GM19372 (cell line): ENCODE measurements around the gene ELAVL4.
"Not testable (repeated sequence)": the region's sequence is repeated elsewhere in the genome, so short reads cannot be mapped to it uniquely, and the experiment has no call there.

ENCODE experiments used
- ATAC-seq: cut with Tn5 transposase; IDR thresholded peaks from one replicate; pipeline ENCODE4 v1.9.1; 2021; ENCODE audit warnings: mild to moderate bottlenecking, low read depth, moderate library complexity; ENCODE audit not compliant: unreplicated experiment

ELAVL4 gene

GRCh38 chr1:50112193-50112592 lies 3.5 kb downstream of the ELAVL4 start:
- ATAC-seq: no peak

DNA sequence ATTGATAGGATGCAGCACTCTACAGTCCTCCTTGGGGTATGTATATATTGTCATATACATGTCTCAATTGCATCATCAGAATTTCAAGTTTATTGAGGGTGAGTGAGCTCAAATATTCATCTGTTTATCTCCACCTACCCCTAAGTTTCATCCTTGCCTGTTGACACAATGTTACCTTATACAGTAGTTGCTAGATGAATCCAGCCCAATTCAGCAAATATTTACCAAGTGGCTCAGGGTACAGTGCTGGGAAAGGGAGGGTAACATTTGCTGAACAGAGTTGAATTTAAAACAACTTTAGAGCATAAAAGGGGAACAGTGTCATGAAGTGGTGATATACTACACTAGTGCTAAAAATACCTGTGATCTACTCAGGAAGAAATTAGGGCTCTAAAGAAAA lies 14.4 kb downstream of the ELAVL4 start:
- no peak for ATAC-seq

DNA sequence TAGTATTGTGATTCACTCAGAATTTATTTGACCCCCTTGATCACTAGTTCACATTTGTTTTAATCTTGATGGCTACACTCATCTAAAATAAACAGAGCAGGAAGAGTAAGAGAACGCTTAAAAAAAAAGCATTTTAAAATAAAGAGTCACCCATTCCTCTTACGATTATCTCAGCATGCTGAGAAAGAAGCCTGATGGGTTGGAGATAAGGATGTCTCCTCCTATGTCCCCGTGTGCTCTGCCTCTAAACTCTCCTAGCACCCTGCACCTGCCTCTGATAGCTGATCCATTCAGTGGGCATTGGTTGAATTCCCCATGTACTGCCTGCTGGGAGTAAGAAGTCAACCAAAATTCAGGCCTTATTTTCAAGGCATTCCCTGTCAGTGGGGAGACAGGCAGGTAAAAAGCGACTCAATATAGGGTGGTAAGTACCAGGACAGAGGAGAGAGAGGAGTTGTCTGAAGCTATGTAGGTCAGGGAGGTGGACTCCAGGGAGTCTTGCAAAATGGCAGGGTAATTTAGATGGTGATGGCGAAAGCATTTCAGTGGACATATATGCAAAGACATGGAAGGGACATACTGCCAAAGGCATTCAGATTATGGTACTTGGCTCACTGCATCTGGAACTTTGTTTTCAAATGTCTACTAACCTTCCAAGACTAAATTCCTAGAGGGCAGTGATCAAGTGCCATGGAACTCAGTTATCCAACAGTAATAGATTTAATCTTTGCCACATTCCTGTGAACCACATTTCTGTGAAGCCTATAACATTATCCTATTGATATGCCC lies 18.4 kb downstream of the ELAVL4 start:
- no peak for ATAC-seq

GRCh38 chr1:50129201-50129600 lies 20.5 kb downstream of the ELAVL4 start:
- no peak for ATAC-seq

DNA sequence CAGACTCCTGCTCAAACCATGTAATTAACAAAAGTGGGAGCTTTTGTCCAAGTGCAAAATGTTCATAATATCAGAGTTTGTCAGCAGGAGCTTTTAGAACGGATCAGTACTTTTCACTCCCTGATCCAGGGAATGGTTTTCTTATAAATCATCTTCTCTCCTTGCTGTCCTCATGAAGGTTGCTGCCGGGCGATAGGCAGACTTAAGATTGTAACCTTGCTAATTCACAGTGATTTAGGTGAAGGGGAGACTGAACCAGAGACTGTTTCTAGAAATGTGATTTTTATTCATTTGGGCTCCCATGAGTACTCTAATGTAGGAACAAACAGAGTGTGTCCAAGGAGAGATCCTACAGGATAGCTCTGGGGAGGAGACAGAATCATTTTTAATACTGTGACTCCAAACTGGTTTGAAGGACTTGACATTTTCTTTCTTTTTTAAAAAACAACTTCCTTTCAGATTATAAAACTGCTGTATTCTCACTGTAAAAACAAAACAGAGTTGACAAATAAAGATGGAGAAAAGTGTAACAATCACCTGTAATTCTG lies 23.7 kb downstream of the ELAVL4 start:
- no peak for ATAC-seq

- ATAC-seq: no peak
These were observed 27.0 kb downstream of the ELAVL4 start for GRCh38 chr1:50135716-50136115.

- ATAC-seq: no peak
These were observed 30.8 kb downstream of the ELAVL4 start for GRCh38 chr1:50139339-50140181.

DNA sequence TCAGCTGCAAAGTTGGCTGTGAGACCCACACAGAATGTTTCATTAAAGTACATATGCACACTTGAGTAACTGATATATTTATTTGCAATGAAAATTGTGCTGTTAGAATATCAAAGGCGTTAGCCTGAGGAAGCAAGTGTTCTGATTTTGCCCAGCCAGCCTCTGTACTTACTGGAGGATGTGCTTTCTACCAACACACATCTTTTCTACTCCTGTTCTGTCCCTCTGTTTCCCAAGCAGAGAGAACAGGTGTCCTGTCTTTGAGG lies 31.4 kb downstream of the ELAVL4 start:
- no peak for ATAC-seq

- no peak for ATAC-seq
These were observed 38.6 kb downstream of the ELAVL4 start for GRCh38 chr1:50147191-50147850.

DNA sequence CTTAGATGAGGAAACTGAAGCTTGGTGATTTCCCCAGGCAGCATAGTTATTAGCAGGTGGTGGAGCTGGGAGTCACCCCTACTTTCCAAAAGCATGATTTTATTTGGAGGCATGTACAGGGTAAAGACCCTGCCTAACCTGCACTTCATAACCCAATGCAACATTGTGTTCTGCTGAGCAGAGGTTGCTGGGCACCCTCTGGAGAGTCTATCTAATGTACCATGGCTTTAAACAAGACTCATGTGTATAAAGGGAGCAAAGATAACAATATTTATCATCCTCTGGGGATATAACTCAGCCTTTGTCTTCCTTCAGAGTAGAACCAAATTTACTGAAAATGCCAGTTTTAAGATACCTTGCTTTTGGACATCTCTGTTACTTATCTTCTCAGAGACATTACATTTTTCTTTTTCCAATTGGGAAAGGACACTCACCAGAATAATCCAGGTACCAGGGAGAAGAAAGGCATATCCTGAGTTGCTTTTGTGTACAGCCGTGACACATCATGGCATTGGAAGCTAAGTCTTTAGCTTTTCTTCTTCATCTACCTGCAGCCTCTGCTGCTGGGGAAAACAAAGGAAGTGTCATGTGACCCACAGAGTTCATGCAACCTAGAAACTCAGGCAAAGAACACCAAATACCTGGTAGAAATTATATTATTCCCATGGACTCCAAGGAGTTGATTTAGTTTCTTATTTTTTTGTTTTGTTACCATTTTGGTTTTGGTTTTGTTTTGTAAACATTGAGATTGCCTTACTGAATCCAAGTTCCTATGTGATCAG lies 39.6 kb downstream of the ELAVL4 start:
- no peak for ATAC-seq

DNA sequence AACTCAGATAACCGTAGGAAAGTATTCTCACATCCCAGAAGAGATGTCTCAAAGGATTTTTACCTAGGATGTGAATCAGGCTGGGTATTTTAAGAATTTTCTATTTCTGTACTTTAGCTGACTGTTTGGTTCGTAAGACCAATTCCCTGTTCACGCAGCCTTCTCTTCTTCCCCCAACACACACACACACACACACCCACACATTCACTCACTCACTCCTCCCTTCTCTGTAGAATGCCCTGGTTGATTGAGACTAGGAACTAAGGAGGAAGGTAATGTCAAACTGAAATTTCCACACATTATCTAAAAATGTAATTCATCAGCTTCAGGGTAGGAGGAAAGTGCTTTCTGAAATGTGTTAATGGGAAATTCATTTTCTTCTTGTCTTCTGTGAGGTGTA lies 43.5 kb downstream of the ELAVL4 start:
- ATAC-seq: no peak

DNA sequence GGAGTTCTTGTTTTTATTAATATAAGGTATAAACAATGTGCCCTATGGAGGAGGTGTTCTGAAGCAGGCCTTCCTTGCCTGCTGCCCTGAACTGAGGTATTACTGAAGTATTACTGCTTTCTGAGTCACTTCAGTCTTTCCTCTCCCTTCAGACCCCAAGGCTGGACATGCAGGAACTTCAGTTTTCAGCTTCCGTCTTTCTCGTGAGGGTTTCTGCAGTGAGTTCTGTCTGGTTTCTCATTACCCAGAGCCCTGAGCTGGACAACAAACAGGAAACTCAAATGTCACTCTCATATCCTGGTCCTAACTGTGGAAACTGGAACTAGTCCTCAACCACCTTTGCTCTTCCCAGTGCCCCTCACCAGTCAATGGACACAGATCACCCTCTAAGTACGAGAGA lies 46.8 kb downstream of the ELAVL4 start:
- no peak for ATAC-seq

- ATAC-seq: no peak
These were observed 47.7 kb downstream of the ELAVL4 start for GRCh38 chr1:50156241-50157010.

- ATAC-seq: no peak
These were observed 48.7 kb downstream of the ELAVL4 start for GRCh38 chr1:50157306-50157941.

- ATAC-seq: no peak
These were observed 49.7 kb downstream of the ELAVL4 start for GRCh38 chr1:50158421-50158820.

- ATAC-seq: no peak
These were observed 55.0 kb downstream of the ELAVL4 start for GRCh38 chr1:50163680-50164079.

DNA sequence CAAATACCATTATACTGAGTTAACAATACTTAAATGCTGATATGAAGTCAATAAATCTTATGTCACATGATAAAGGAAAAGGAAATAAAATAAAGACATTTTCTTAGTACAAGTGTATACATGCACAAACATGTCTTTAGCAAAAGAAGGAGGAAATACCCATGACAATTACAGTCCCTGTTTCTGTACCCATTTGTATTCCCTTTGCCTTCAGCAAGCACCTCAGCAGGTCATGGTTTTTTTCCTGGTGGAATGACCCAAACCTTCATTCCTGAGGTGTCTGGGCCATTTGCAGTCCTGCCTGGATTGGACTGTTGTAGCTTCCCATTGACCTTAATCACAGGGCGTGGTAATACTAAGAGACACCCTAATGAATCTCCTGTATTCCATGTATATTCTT lies 57.6 kb downstream of the ELAVL4 start:
- ATAC-seq: not testable (repeated sequence)

DNA sequence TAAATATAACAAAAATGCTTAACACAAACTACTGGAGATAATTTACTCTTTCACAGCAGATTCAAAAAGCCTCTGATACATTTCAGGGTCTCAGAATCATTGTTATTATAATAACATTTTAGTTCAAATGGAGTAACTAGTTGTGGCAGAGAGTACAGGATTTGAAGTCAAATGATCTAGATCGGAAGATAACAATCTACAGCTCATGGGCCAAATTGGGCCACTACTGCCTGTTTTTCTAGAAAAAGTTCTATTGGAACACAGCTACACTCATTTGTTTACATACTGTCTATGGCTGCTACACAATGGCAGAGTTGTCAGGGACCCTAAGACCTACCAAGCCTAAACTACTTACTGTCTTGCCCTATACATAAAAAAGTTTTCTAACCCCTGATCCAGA lies 63.6 kb downstream of the ELAVL4 start:
- no peak for ATAC-seq

DNA sequence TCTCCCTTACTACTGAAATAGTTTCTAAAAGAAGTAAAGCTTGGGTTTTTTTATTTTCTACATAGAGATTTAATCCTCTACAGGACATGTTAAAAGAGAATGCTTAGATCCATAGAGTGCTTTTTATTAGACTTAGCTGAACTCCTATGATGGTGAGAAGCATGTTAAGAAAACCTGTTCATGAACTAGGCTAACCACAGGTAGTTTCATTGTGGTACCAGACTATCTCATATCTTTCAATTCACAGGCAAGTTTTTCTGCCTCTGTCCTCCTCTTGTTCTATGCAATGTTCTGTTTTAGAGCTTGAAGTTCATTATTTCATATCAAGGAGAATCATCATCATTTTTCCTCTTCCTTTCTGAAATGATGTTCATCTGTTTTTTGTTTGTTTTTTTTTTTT lies 65.4 kb downstream of the ELAVL4 start:
- ATAC-seq: no peak
